Measurements from ENCODE around the gene MARS2.

MARS2 gene

GRCh38 chr2:197669077-197669476 is 36.1 kb upstream of the MARS2 start:
- Histone ChIP-seq H3K27ac (no peak overlapping the region), H3K4me3 (ENCODE audit: low read depth in 1 of 2, low read length in 1 of 2) (no peak overlapping the region), H3K9me3 (no peaks in the 10 kb centered on the region), H3K36me3 (no peaks in the 10 kb centered on the region), H3K27me3 (peaks cover 7% of the 10 kb centered on the region), H3K4me1 (ENCODE audit: control insufficient read depth in 1 of 2, insufficient read depth in 1 of 2, low read depth in 1 of 2, low read length in 1 of 2) (no peaks in the 10 kb centered on the region)
- TF ChIP-seq CTCF (IDR thresholded peaks at IDR 0.05): no peak

GRCh38 chr2:197672371-197672893 is 32.7 kb upstream of the MARS2 start:
- Histone ChIP-seq H3K9me3 (no peaks in the 10 kb centered on the region), H3K4me3 (ENCODE audit: low read depth in 1 of 2, low read length in 1 of 2) (no peak overlapping the region)

GRCh38 chr2:197673106-197673505 is 32.1 kb upstream of the MARS2 start:
- H3K9me3 ChIP-seq: no peaks in the 10 kb centered on the region
- peaks cover 14% of the 10 kb centered on the region for H3K27me3 ChIP-seq
- H3K27ac ChIP-seq: no peak overlapping the region
- TF ChIP-seq CTCF (IDR thresholded peaks at IDR 0.05): no peak
- H3K4me3 ChIP-seq (ENCODE audit: low read depth in 1 of 2, low read length in 1 of 2): no peak overlapping the region
- H3K4me1 ChIP-seq (ENCODE audit: control insufficient read depth in 1 of 2, insufficient read depth in 1 of 2, low read depth in 1 of 2, low read length in 1 of 2): no peaks in the 10 kb centered on the region
- H3K36me3 ChIP-seq: no peaks in the 10 kb centered on the region

More at GRCh38 chr2:197672371-197672893, 32.7 kb upstream of the MARS2 start:
- Histone ChIP-seq H3K27me3 (peaks cover 14% of the 10 kb centered on the region), H3K27ac (no peak overlapping the region), H3K36me3 (no peaks in the 10 kb centered on the region), H3K4me1 (ENCODE audit: control insufficient read depth in 1 of 2, insufficient read depth in 1 of 2, low read depth in 1 of 2, low read length in 1 of 2) (no peaks in the 10 kb centered on the region)
- TF ChIP-seq CTCF (IDR thresholded peaks at IDR 0.05): no peak

GRCh38 chr2:197673606-197674005 is 31.6 kb upstream of the MARS2 start:
- Histone ChIP-seq H3K4me3 (ENCODE audit: low read depth in 1 of 2, low read length in 1 of 2) (no peak overlapping the region), H3K27ac (no peak overlapping the region)

GRCh38 chr2:197674060-197674459 is 31.1 kb upstream of the MARS2 start:
- H3K27ac ChIP-seq: no peak overlapping the region
- no peak overlapping the region for H3K4me3 ChIP-seq (ENCODE audit: low read depth in 1 of 2, low read length in 1 of 2)
- H3K36me3 ChIP-seq: no peaks in the 10 kb centered on the region
- no peak for TF ChIP-seq CTCF (IDR thresholded peaks at IDR 0.05)
- H3K9me3 ChIP-seq: no peaks in the 10 kb centered on the region
- H3K4me1 ChIP-seq (ENCODE audit: control insufficient read depth in 1 of 2, insufficient read depth in 1 of 2, low read depth in 1 of 2, low read length in 1 of 2): no peaks in the 10 kb centered on the region
- H3K27me3 ChIP-seq: peaks cover 14% of the 10 kb centered on the region

More at GRCh38 chr2:197673606-197674005, 31.6 kb upstream of the MARS2 start:
- no peak for TF ChIP-seq CTCF (IDR thresholded peaks at IDR 0.05)
- Histone ChIP-seq H3K4me1 (ENCODE audit: control insufficient read depth in 1 of 2, insufficient read depth in 1 of 2, low read depth in 1 of 2, low read length in 1 of 2) (no peaks in the 10 kb centered on the region), H3K27me3 (peaks cover 14% of the 10 kb centered on the region), H3K9me3 (no peaks in the 10 kb centered on the region), H3K36me3 (no peaks in the 10 kb centered on the region)

- no peak for TF ChIP-seq CTCF (IDR thresholded peaks at IDR 0.05)
- H3K36me3 ChIP-seq: no peaks in the 10 kb centered on the region
- H3K27me3 ChIP-seq: peaks cover 14% of the 10 kb centered on the region
- no peak overlapping the region for H3K4me3 ChIP-seq (ENCODE audit: low read depth in 1 of 2, low read length in 1 of 2)
- no peak overlapping the region for H3K27ac ChIP-seq
- no peaks in the 10 kb centered on the region for H3K9me3 ChIP-seq
- no peaks in the 10 kb centered on the region for H3K4me1 ChIP-seq (ENCODE audit: control insufficient read depth in 1 of 2, insufficient read depth in 1 of 2, low read depth in 1 of 2, low read length in 1 of 2)
Measured at GRCh38 chr2:197674591-197674990, 30.6 kb upstream of the MARS2 start.

All from neutrophil (primary cell).